Hepatocyte (in vitro differentiated cells): ENCODE data around the gene DMWD.

Source experiments
- CTCF ChIP-seq: fragments of 200-600 bp; sonication (generic); IDR thresholded peaks from 2 replicates; pipeline ENCODE4 v1.5.1; 2016; ENCODE audit warnings: antibody characterized with exemption, mild to moderate bottlenecking; ENCODE audit not compliant: poor library complexity
- EZH2 ChIP-seq: fragments of 200-600 bp; sonication (generic); IDR thresholded peaks from 2 replicates; pipeline ENCODE4 v1.6.1; 2016; ENCODE audit warnings: antibody characterized with exemption, mild to moderate bottlenecking, borderline replicate concordance

- TF ChIP-seq EZH2 (no peak), CTCF (no peak)
Measured at GRCh38 chr19:45804140-45804958, 11.7 kb upstream of the DMWD start.
